PFSK-1 (cell line): ENCODE measurements around the gene SLC41A3.

ENCODE experiments used
- FOXP2 ChIP-seq: optimal IDR thresholded peaks from 2 replicates; pipeline ENCODE3; 2011; ENCODE audit warnings: borderline replicate concordance, control low read depth, inconsistent platforms; ENCODE audit not compliant: insufficient read depth; ENCODE audit errors: extremely low read length, extremely low read depth
- POLR2AphosphoS5 ChIP-seq: IDR thresholded peaks from 2 replicates; pipeline ENCODE4 v1.6.1; 2012; ENCODE audit warnings: low read depth, mild to moderate bottlenecking, control low read depth, low read length, moderate library complexity
- SIN3A ChIP-seq: IDR thresholded peaks from 2 replicates; pipeline ENCODE4 v1.6.1; 2012; ENCODE audit warnings: mild to moderate bottlenecking, low read length, moderate library complexity, borderline replicate concordance; ENCODE audit not compliant: insufficient read depth
- TAF1 ChIP-seq: IDR thresholded peaks from 2 replicates; pipeline ENCODE4 v1.6.1; 2012; ENCODE audit warnings: low read length, control low read depth, borderline replicate concordance; ENCODE audit not compliant: insufficient read depth
- TF ChIP-seq, protein P1 (sequence below), 2 experiments: IDR thresholded peaks; 2 replicates each; pipeline versions ENCODE4 v1.6.1 to v1.8.0; 2011 to 2012; ENCODE audit warnings: low read depth in 2 of 2, low read length in 2 of 2, control low read depth in 1 of 2, inconsistent platforms in 1 of 2, mild to moderate bottlenecking in 1 of 2, moderate library complexity in 1 of 2; ENCODE audit not compliant: insufficient read depth in 1 of 2

DNA sequence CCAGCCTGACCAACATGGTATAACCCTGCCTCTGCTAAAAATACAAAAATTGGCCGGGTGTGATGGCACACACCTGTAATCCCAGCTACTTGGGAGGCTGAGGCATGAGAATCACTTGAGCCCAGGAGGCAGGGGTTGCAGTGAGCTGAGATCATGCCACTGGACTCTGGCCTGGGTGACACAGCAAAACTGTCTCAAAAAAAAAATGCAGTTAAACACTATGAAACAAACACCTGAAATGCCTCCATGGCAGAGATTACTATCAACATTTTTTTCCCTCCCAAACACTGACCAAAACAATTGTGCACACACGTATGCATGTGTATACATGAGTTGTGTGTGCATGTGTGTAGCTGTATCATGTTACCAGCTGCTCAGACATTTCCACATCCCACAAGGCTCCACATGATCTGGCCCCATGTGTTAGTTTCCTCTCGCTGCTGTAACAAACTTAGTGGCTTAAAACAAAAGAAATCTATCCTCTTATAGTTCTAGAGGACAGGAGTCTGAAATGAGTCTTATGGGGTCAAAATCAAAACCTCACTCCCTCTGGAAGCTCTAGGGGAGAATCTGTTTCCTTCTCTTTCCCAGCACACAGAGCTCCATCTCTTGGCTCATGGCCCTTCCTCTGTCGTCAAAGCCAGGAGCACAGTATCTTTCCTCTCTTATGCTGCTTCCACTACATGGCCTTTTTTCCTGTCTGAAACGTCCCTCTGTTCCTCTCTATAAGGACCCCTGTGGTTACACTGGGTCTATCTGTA lies 34.5 kb downstream of the SLC41A3 start:
- TF ChIP-seq, protein P1, sequence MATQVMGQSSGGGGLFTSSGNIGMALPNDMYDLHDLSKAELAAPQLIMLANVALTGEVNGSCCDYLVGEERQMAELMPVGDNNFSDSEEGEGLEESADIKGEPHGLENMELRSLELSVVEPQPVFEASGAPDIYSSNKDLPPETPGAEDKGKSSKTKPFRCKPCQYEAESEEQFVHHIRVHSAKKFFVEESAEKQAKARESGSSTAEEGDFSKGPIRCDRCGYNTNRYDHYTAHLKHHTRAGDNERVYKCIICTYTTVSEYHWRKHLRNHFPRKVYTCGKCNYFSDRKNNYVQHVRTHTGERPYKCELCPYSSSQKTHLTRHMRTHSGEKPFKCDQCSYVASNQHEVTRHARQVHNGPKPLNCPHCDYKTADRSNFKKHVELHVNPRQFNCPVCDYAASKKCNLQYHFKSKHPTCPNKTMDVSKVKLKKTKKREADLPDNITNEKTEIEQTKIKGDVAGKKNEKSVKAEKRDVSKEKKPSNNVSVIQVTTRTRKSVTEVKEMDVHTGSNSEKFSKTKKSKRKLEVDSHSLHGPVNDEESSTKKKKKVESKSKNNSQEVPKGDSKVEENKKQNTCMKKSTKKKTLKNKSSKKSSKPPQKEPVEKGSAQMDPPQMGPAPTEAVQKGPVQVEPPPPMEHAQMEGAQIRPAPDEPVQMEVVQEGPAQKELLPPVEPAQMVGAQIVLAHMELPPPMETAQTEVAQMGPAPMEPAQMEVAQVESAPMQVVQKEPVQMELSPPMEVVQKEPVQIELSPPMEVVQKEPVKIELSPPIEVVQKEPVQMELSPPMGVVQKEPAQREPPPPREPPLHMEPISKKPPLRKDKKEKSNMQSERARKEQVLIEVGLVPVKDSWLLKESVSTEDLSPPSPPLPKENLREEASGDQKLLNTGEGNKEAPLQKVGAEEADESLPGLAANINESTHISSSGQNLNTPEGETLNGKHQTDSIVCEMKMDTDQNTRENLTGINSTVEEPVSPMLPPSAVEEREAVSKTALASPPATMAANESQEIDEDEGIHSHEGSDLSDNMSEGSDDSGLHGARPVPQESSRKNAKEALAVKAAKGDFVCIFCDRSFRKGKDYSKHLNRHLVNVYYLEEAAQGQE (IDR thresholded peaks at IDR 0.05; ENCODE audit: insufficient read depth in 1 of 2, low read depth in 2 of 2, low read length in 2 of 2): no peak
- no peak for TF ChIP-seq TAF1
- no peak for TF ChIP-seq POLR2AphosphoS5
- no peak for TF ChIP-seq FOXP2
- TF ChIP-seq SIN3A: no peak
